ENCODE data around the gene DHX29.

- TF ChIP-seq CTCF (optimal IDR thresholded peaks at IDR 0.05 in 1 of 3, IDR thresholded peaks at IDR 0.05 in 1 of 3, conservative IDR thresholded peaks at IDR 0.05 in 1 of 3; ENCODE audit: extremely low read depth in 1 of 3, insufficient read depth in 2 of 3, low read length in 3 of 3) (no peak), EZH2 (IDR thresholded peaks at IDR 0.05; ENCODE audit: low read length) (no peak)
Measured at GRCh38 chr5:55219770-55220169, 87.7 kb downstream of the DHX29 start.
